ENCODE data around the gene TBCE. TPM values are rescaled to one million over a fixed set of nuclear protein-coding genes. Genes with fewer than 3 reads are reported as not detected.

TBCE gene
- total RNA-seq, 2 experiments from 2014 or later = 30.2 to 32.6 TPM

DNA sequence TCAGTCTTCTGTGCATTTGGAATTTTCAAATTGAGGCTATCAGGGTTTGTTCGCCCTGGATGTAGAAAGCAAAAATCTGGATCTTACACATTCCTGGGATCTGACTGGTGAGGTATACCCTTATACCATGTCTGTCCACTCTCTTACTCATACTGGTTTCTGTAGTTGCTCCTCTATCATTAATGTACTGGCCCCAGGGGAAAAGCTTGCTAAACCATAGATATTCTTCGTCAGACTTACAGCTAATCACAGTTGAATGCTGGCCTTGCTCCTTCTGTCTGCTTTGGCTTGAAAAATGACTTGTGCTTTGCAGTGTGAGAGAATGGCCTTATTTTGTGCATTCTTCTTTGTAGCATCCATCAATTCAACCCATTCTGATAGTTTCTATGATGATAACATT is 30.5 kb downstream of the TBCE start:
- H3K4me3 ChIP-seq (ENCODE audit: low read depth, low read length, poor library complexity, severe bottlenecking) = no peak overlapping the region

DNA sequence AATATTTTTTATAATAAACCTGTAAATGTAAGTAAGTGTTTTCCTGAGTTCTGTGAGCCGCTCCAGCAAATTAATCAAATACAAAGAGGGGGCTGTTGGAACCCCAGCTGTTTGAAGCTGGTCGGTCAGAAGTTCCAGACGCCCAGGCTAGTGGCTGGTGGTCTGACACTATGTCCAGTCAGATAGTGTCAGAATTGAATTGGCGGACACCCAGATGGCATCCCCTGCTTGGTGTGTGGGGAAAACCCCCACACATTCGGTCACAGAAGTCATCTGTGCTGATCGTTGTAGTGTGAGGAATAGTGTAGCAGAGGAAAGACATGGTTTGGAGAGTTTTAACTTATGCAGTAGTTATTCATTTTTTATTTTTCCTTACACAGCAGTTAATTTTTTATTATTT is 32.4 kb downstream of the TBCE start:
- POLR2A ChIA-PET = interaction anchor here (0.6 kb wide), 3 partner anchors 27 to 106 kb away, joined by 3 to 4 read pairs (median 3); no protein-coding TSS in a partner anchor
- no peaks in the 10 kb centered on the region for H4K20me1 ChIP-seq (ENCODE audit: insufficient read depth, low read length)
- no peaks in the 10 kb centered on the region for H3K79me2 ChIP-seq (ENCODE audit: insufficient read depth, low read depth, low read length)
- H3K4me1 ChIP-seq (ENCODE audit: insufficient read depth, low read length, poor library complexity, severe bottlenecking) = no peaks in the 10 kb centered on the region
- H3K9me2 ChIP-seq (ENCODE audit: insufficient read depth, low read length) = no peaks in the 10 kb centered on the region
- H3K4me2 ChIP-seq (ENCODE audit: low read length) = no peak overlapping the region
- H2AFZ ChIP-seq (ENCODE audit: low read length) = no peak overlapping the region
- H3K4me3 ChIP-seq (ENCODE audit: low read depth, low read length, poor library complexity, severe bottlenecking) = no peak overlapping the region
- H3K9me3 ChIP-seq (ENCODE audit: low read length) = no peaks in the 10 kb centered on the region
- no peak for DNase-seq (ENCODE audit: low spot score)
- no TSS peak for BruUV-seq (replicated peaks)
- H3K36me3 ChIP-seq (ENCODE audit: insufficient read depth, low read length) = peaks cover 11% of the 10 kb centered on the region; the same call in 1 of the 2 replicates
- CTCF ChIA-PET (ENCODE audit: unreplicated experiment) = no interaction called here
- intact Hi-C loops (cut with micrococcal nuclease; ENCODE audit: unreplicated experiment) = no loop called here
- H3K27ac ChIP-seq (ENCODE audit: low read depth, low read length, poor library complexity, severe bottlenecking) = no peak overlapping the region
- TF ChIP-seq, protein P1, sequence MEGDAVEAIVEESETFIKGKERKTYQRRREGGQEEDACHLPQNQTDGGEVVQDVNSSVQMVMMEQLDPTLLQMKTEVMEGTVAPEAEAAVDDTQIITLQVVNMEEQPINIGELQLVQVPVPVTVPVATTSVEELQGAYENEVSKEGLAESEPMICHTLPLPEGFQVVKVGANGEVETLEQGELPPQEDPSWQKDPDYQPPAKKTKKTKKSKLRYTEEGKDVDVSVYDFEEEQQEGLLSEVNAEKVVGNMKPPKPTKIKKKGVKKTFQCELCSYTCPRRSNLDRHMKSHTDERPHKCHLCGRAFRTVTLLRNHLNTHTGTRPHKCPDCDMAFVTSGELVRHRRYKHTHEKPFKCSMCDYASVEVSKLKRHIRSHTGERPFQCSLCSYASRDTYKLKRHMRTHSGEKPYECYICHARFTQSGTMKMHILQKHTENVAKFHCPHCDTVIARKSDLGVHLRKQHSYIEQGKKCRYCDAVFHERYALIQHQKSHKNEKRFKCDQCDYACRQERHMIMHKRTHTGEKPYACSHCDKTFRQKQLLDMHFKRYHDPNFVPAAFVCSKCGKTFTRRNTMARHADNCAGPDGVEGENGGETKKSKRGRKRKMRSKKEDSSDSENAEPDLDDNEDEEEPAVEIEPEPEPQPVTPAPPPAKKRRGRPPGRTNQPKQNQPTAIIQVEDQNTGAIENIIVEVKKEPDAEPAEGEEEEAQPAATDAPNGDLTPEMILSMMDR (conservative IDR thresholded peaks at IDR 0.05; ENCODE audit: low read length) = no peak
- no peak for TF ChIP-seq EZH2phosphoT487 (IDR thresholded peaks at IDR 0.05; ENCODE audit: borderline replicate concordance, low read depth, low read length)

More for the DNA sequence above, 30.5 kb downstream of the TBCE start:
- no TSS peak for BruUV-seq (replicated peaks)
- no peaks in the 10 kb centered on the region for H3K4me1 ChIP-seq (ENCODE audit: insufficient read depth, low read length, poor library complexity, severe bottlenecking)
- peaks cover 4% of the 10 kb centered on the region; the same call in 1 of the 2 replicates for H3K36me3 ChIP-seq (ENCODE audit: insufficient read depth, low read length)
- TF ChIP-seq, protein P1 (conservative IDR thresholded peaks at IDR 0.05; ENCODE audit: low read length) = no peak
- TF ChIP-seq EZH2phosphoT487 (IDR thresholded peaks at IDR 0.05; ENCODE audit: borderline replicate concordance, low read depth, low read length) = no peak
- H3K9me3 ChIP-seq (ENCODE audit: low read length) = no peaks in the 10 kb centered on the region
- intact Hi-C loops (cut with micrococcal nuclease; ENCODE audit: unreplicated experiment) = no loop called here
- no peak overlapping the region for H3K27ac ChIP-seq (ENCODE audit: low read depth, low read length, poor library complexity, severe bottlenecking)
- no peak overlapping the region for H2AFZ ChIP-seq (ENCODE audit: low read length)
- no peak for DNase-seq (ENCODE audit: low spot score)
- H3K4me2 ChIP-seq (ENCODE audit: low read length) = no peak overlapping the region
- H3K79me2 ChIP-seq (ENCODE audit: insufficient read depth, low read depth, low read length) = peaks cover 4% of the 10 kb centered on the region; the same call in 1 of the 2 replicates
- H3K9me2 ChIP-seq (ENCODE audit: insufficient read depth, low read length) = no peaks in the 10 kb centered on the region
- CTCF ChIA-PET (ENCODE audit: unreplicated experiment) = no interaction called here
- no peaks in the 10 kb centered on the region for H4K20me1 ChIP-seq (ENCODE audit: insufficient read depth, low read length)
- POLR2A ChIA-PET = interaction anchor here (0.7 kb wide), 1 partner anchor 848 kb away, joined by 3 read pairs; no protein-coding TSS in a partner anchor

DNA sequence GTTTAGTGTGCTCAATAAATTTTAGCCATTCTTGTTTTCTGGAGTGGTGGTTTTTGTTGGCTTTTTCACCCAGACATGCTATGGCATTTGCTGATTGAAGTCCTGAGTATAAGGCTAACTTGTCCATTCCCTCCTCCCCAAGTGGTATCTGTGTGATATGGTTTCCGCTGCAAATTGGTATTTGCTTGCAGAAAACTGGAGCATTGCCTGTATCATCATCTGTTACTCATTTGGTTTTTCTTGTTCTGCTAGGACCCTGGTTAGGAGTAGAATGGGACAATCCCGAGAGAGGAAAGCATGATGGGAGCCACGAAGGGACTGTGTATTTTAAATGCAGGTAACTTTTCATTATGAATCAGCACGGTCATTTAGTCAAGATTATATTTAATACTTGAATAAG is 34.0 kb downstream of the TBCE start:
- Histone ChIP-seq H3K27ac (ENCODE audit: low read depth, low read length, poor library complexity, severe bottlenecking) (no peak overlapping the region), H3K4me3 (ENCODE audit: low read depth, low read length, poor library complexity, severe bottlenecking) (no peak overlapping the region), H2AFZ (ENCODE audit: low read length) (no peak overlapping the region), H4K20me1 (ENCODE audit: insufficient read depth, low read length) (no peaks in the 10 kb centered on the region), H3K4me2 (ENCODE audit: low read length) (no peak overlapping the region), H3K36me3 (ENCODE audit: insufficient read depth, low read length) (peaks cover 11% of the 10 kb centered on the region; the same call in 1 of the 2 replicates), H3K4me1 (ENCODE audit: insufficient read depth, low read length, poor library complexity, severe bottlenecking) (no peaks in the 10 kb centered on the region), H3K79me2 (ENCODE audit: insufficient read depth, low read depth, low read length) (no peaks in the 10 kb centered on the region), H3K9me3 (ENCODE audit: low read length) (no peaks in the 10 kb centered on the region), H3K9me2 (ENCODE audit: insufficient read depth, low read length) (no peaks in the 10 kb centered on the region)
- intact Hi-C loops (cut with micrococcal nuclease; ENCODE audit: unreplicated experiment) = no loop called here
- TF ChIP-seq, protein P1 (conservative IDR thresholded peaks at IDR 0.05; ENCODE audit: low read length) = no peak
- no peak for TF ChIP-seq EZH2phosphoT487 (IDR thresholded peaks at IDR 0.05; ENCODE audit: borderline replicate concordance, low read depth, low read length)
- ChIA-PET POLR2A (no interaction called here), CTCF (ENCODE audit: unreplicated experiment) (no interaction called here)
- BruUV-seq (replicated peaks) = no TSS peak
- DNase-seq (ENCODE audit: low spot score) = no peak

Measured in OCI-LY7 (cell line).